ENCODE results near the gene PSMC4.

The PSMC4 gene

GRCh38 chr19:39998501-39998900 is 27.5 kb downstream of the PSMC4 start:
- H2AFZ ChIP-seq (ENCODE audit: low read depth, low read length) = no peak overlapping the region

DNA sequence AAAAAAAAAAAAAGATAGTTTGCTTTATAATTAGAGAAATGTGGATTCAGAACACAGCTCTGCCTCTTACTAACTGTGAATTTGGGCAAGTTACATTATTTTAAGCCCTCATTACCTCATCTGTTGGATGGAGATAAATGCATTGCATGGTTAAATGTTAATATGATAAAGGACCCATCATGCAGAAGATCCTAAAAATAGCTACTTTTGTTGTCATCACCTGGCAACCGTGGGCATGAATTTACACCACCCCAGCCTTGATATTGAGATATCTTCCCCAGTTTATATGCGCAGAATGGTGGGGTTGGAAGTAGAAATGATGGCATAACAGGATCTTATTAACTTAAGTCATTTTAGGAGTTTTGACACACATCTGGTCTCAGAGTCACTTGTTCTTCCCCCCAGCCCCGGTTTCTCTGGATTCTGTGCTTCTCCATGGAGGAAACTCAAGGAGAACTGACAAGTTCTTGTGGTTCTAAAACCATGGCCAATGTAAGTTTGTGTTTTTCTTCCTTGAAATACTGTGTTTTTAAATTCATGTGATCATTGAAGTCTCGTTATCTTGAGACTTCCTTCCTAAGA is 34.8 kb downstream of the PSMC4 start:
- H3K4me2 ChIP-seq (ENCODE audit: low read length) = no peak overlapping the region
- no peak overlapping the region for H3K27ac ChIP-seq (ENCODE audit: low read length)
- H2AFZ ChIP-seq (ENCODE audit: low read depth, low read length) = no peak overlapping the region
- H3K9me3 ChIP-seq (ENCODE audit: insufficient read depth, low read length) = peaks cover 11% of the 10 kb centered on the region
- TF ChIP-seq CTCF (IDR thresholded peaks at IDR 0.05; ENCODE audit: low read depth, low read length) = no peak
- no peak for TF ChIP-seq EZH2phosphoT487 (IDR thresholded peaks at IDR 0.05; ENCODE audit: low read depth)
- H3K79me2 ChIP-seq (ENCODE audit: low read length) = no peaks in the 10 kb centered on the region
- no peaks in the 10 kb centered on the region for H3K4me1 ChIP-seq (ENCODE audit: low read length)
- no peak overlapping the region for H3K4me3 ChIP-seq (ENCODE audit: low read length)
- peaks cover 32% of the 10 kb centered on the region for H3K36me3 ChIP-seq (replicated peaks; ENCODE audit: low read depth, low read length)
- no peaks in the 10 kb centered on the region for H3K27me3 ChIP-seq (ENCODE audit: low read depth, low read length)
- H3K9ac ChIP-seq (ENCODE audit: low read length) = no peak overlapping the region
- no peaks in the 10 kb centered on the region for H4K20me1 ChIP-seq (ENCODE audit: insufficient read depth, low read length)

More at GRCh38 chr19:39998501-39998900, 27.5 kb downstream of the PSMC4 start:
- no peak for TF ChIP-seq EZH2phosphoT487 (IDR thresholded peaks at IDR 0.05; ENCODE audit: low read depth)
- TF ChIP-seq CTCF (IDR thresholded peaks at IDR 0.05; ENCODE audit: low read depth, low read length) = no peak
- Histone ChIP-seq H3K4me2 (ENCODE audit: low read length) (no peak overlapping the region), H4K20me1 (ENCODE audit: insufficient read depth, low read length) (no peaks in the 10 kb centered on the region), H3K79me2 (ENCODE audit: low read length) (peaks cover 32% of the 10 kb centered on the region), H3K36me3 (replicated peaks; ENCODE audit: low read depth, low read length) (peaks cover 16% of the 10 kb centered on the region), H3K9ac (ENCODE audit: low read length) (no peak overlapping the region), H3K4me3 (ENCODE audit: low read length) (no peak overlapping the region), H3K27ac (ENCODE audit: low read length) (no peak overlapping the region), H3K9me3 (ENCODE audit: insufficient read depth, low read length) (no peaks in the 10 kb centered on the region), H3K27me3 (ENCODE audit: low read depth, low read length) (no peaks in the 10 kb centered on the region), H3K4me1 (ENCODE audit: low read length) (peaks cover 12% of the 10 kb centered on the region)

- H2AFZ ChIP-seq (ENCODE audit: low read depth, low read length) = no peak overlapping the region
- no peak overlapping the region for H3K27ac ChIP-seq (ENCODE audit: low read length)
- no peak overlapping the region for H3K9ac ChIP-seq (ENCODE audit: low read length)
- no peaks in the 10 kb centered on the region for H3K27me3 ChIP-seq (ENCODE audit: low read depth, low read length)
- no peaks in the 10 kb centered on the region for H3K4me1 ChIP-seq (ENCODE audit: low read length)
- H3K4me3 ChIP-seq (ENCODE audit: low read length) = no peak overlapping the region
- peaks cover 11% of the 10 kb centered on the region for H3K9me3 ChIP-seq (ENCODE audit: insufficient read depth, low read length)
- no peaks in the 10 kb centered on the region for H3K79me2 ChIP-seq (ENCODE audit: low read length)
- no peak overlapping the region for H3K4me2 ChIP-seq (ENCODE audit: low read length)
- TF ChIP-seq CTCF (IDR thresholded peaks at IDR 0.05; ENCODE audit: low read depth, low read length) (no peak), EZH2phosphoT487 (IDR thresholded peaks at IDR 0.05; ENCODE audit: low read depth) (no peak)
- peaks cover 32% of the 10 kb centered on the region for H3K36me3 ChIP-seq (replicated peaks; ENCODE audit: low read depth, low read length)
- no peaks in the 10 kb centered on the region for H4K20me1 ChIP-seq (ENCODE audit: insufficient read depth, low read length)
Measured at GRCh38 chr19:40006273-40006691, 35.3 kb downstream of the PSMC4 start.

DNA sequence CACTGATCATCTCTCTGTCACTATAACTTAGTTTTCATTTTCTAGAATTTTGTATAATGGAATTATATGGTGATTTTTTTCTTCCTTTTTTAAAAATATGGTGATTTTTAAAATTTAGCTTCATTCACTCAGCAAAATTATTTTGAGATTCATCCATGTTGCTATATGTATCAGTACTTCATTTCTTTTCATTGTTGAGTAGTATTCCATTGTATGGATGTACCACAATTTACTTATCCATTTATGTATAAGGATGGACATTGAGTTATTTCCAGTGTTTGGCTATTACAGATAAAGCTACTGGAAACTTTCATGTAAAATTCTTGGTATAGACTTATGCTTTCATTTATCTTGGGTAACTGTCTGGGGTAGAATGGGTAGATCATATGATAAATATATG is 38.7 kb downstream of the PSMC4 start:
- H2AFZ ChIP-seq (ENCODE audit: low read depth, low read length) = no peak overlapping the region
- TF ChIP-seq EZH2phosphoT487 (IDR thresholded peaks at IDR 0.05; ENCODE audit: low read depth) (no peak), CTCF (IDR thresholded peaks at IDR 0.05; ENCODE audit: low read depth, low read length) (no peak)
- H3K79me2 ChIP-seq (ENCODE audit: low read length) = no peaks in the 10 kb centered on the region
- H3K27ac ChIP-seq (ENCODE audit: low read length) = no peak overlapping the region
- H3K9ac ChIP-seq (ENCODE audit: low read length) = no peak overlapping the region
- H3K9me3 ChIP-seq (ENCODE audit: insufficient read depth, low read length) = peaks cover 39% of the 10 kb centered on the region
- H3K36me3 ChIP-seq (replicated peaks; ENCODE audit: low read depth, low read length) = peaks cover 64% of the 10 kb centered on the region
- no peak overlapping the region for H3K4me3 ChIP-seq (ENCODE audit: low read length)
- no peaks in the 10 kb centered on the region for H3K27me3 ChIP-seq (ENCODE audit: low read depth, low read length)
- H3K4me1 ChIP-seq (ENCODE audit: low read length) = no peaks in the 10 kb centered on the region
- no peak overlapping the region for H3K4me2 ChIP-seq (ENCODE audit: low read length)
- no peaks in the 10 kb centered on the region for H4K20me1 ChIP-seq (ENCODE audit: insufficient read depth, low read length)
